ENCODE measurements around the gene ZNF425.
A peak's percentile ranks its signal among the peaks of the same experiment; 100 is the strongest.

The ZNF425 gene

GRCh38 chr7:149090397-149091195 lies 35.5 kb downstream of the ZNF425 start, which contains the start of gene ZNF786:
ZNF786 (minus strand) TSS chr7:149090718; CDS start chr7:149090640, 78 bp downstream.
- in situ Hi-C loops (cut with MboI; ENCODE audit: low pct_unique_long_range_greater_than_20kb, low sequenced_read_pairs, unreplicated experiment), result no loop called here
- DNase-seq (ENCODE audit: low spot score), result peak; percentile 95
- peak; percentile 93 for TF ChIP-seq CTCF (IDR thresholded peaks at IDR 0.05; ENCODE audit: extremely low read depth, insufficient read depth, missing control alignments)

DNA sequence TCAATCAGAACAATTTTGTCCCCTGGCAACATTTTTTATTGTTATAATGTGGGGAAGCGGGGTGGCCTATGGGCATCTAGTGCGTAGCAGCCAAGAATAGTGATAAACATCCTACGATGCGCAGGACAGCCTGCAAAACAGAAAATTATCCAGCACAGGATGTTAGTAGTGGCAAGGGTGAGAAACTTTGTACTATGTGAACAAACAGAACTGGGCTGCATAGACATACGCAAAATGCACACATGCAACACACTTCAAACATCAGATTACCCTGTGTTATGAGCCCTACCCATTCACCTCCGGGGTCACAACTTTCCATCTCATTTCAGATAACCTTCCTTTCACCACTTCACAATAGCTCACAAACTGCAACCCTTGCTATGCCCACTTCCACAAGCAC lies 38.7 kb downstream of the ZNF425 start:
- no peak for DNase-seq (ENCODE audit: low spot score)
- in situ Hi-C loops (cut with MboI; ENCODE audit: low pct_unique_long_range_greater_than_20kb, low sequenced_read_pairs, unreplicated experiment), result no loop called here
- TF ChIP-seq CTCF (IDR thresholded peaks at IDR 0.05; ENCODE audit: extremely low read depth, insufficient read depth, missing control alignments), result no peak

DNA sequence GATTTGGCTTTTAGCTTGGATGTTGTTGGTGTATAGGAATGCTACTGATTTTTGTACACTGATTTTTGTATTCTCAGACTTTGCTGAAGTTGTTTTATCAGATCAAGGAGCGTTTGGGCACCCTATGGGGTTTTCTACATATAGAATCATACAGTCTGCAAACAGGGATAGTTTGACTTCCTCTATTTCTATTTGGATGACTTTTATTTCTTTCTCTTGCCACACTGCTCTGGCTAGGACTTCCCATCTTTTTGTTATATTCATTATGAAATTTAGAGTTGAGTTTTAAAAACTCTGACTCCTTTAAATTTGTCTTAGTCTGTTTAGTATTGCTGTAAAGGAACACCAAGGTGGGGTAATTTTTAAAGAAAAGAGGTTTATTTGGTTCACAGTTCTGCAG lies 40.3 kb downstream of the ZNF425 start:
- in situ Hi-C loops (cut with MboI; ENCODE audit: low pct_unique_long_range_greater_than_20kb, low sequenced_read_pairs, unreplicated experiment), result no loop called here
- TF ChIP-seq CTCF (IDR thresholded peaks at IDR 0.05; ENCODE audit: extremely low read depth, insufficient read depth, missing control alignments), result no peak
- DNase-seq (ENCODE audit: low spot score), result no peak

DNA sequence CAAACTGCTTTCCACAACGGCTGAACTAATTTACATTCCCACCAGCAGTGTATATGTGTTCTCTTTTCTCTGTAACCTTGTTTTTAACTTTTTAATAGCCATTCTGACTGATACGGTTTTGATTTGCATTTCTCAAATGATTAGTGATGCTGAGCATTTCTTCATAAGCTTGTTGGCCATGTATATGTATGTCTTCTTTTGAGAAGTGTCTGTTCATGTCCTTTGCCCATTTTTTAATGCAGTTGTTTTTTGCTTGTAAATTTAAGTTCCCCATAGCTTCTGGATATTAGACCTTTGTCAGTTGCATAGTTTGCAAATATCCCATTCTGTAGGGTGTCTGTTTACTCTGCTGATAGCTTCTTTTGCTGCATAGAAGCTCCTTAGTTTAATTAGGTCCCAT lies 41.7 kb downstream of the ZNF425 start:
- in situ Hi-C loops (cut with MboI; ENCODE audit: low pct_unique_long_range_greater_than_20kb, low sequenced_read_pairs, unreplicated experiment), result no loop called here
- no peak for DNase-seq (ENCODE audit: low spot score)
- no peak for TF ChIP-seq CTCF (IDR thresholded peaks at IDR 0.05; ENCODE audit: extremely low read depth, insufficient read depth, missing control alignments)

- in situ Hi-C loops (cut with MboI; ENCODE audit: low pct_unique_long_range_greater_than_20kb, low sequenced_read_pairs, unreplicated experiment), result no loop called here
- no peak for DNase-seq (ENCODE audit: low spot score)
- no peak for TF ChIP-seq CTCF (IDR thresholded peaks at IDR 0.05; ENCODE audit: extremely low read depth, insufficient read depth, missing control alignments)
Measured at GRCh38 chr7:149081914-149082313, 44.2 kb downstream of the ZNF425 start.

DNA sequence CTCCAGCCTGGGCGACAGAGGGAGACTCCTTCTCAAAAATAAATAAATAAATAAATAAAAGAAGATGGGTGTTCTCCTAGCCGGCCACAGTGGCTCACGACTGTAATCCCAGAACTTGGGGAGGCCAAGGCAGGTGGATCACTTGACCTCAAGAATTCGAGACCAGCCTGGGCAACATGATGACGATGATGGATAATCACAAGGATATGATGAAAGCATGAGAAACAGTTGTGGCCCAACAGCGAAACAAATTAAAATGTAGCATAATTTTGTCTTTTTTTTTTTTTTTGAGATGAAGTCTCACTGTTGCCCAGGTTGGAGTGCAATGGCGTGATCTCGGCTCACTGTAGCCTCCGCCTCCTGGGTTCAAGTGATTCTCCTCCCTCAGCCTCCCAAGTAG lies 48.5 kb downstream of the ZNF425 start:
- in situ Hi-C loops (cut with MboI; ENCODE audit: low pct_unique_long_range_greater_than_20kb, low sequenced_read_pairs, unreplicated experiment), result no loop called here
- DNase-seq (ENCODE audit: low spot score), result no peak
- no peak for TF ChIP-seq CTCF (IDR thresholded peaks at IDR 0.05; ENCODE audit: extremely low read depth, insufficient read depth, missing control alignments)

All from GM13977 (cell line).